ENCODE measurements around the gene DHRS13.

DNA sequence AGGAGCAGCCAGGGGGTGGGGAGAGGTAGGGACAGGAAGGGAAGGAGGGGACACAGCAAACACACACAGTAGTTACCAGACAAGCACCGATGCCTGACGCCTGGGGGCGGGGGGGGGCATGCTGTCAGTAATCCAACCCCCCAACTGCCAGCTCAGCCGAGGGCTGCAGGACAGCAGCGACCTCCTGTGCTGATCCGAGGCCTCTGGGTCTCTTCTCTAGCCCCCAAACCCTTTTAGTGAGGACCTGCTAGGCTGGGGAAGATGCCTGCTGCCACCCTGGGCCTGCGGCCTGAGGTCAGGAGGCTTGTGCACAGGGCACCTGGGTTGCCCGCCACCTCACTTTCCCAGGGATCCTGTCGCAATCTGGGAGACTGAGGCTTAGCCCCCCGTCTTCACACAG, 16.9 kb downstream of the DHRS13 start:
- TF ChIP-seq, protein P1, sequence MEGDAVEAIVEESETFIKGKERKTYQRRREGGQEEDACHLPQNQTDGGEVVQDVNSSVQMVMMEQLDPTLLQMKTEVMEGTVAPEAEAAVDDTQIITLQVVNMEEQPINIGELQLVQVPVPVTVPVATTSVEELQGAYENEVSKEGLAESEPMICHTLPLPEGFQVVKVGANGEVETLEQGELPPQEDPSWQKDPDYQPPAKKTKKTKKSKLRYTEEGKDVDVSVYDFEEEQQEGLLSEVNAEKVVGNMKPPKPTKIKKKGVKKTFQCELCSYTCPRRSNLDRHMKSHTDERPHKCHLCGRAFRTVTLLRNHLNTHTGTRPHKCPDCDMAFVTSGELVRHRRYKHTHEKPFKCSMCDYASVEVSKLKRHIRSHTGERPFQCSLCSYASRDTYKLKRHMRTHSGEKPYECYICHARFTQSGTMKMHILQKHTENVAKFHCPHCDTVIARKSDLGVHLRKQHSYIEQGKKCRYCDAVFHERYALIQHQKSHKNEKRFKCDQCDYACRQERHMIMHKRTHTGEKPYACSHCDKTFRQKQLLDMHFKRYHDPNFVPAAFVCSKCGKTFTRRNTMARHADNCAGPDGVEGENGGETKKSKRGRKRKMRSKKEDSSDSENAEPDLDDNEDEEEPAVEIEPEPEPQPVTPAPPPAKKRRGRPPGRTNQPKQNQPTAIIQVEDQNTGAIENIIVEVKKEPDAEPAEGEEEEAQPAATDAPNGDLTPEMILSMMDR (IDR thresholded peaks at IDR 0.05) = no peak
- TF ChIP-seq POLR2AphosphoS5 (IDR thresholded peaks at IDR 0.05) (no peak), POLR2A (IDR thresholded peaks at IDR 0.05) (no peak)
